C4-2B (cell line): ENCODE results near the gene CGA.

Source experiments
- ZFX ChIP-seq: fragments of 450-650 bp; IDR thresholded peaks from 2 replicates; pipeline ENCODE4 v1.6.1; 2017
- TF ChIP-seq, protein P1 (sequence below): fragments of 450-650 bp; conservative IDR thresholded peaks from 2 replicates; pipeline ENCODE4 v1.5.1; 2017; ENCODE audit warnings: mild to moderate bottlenecking

DNA sequence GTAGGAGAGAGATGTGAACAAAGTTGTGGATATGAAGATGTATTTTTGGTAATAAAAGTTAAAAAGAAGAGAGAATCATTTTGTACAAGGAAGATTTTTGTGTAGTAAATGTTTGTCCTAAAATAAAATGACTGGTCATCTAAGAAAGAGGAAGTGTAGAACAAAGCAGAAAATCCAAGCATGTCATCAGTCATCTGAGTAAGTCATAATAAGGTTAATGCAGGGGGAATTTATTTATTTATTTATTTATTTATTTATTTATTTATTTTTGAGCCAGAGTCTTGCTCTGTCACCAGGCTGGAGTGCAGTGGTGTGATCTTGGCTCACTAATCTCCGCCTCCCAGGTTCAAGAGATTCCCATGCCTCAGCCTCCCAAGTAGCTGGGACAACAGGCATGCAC lies 15.7 kb upstream of the CGA start:
- TF ChIP-seq, protein P1, sequence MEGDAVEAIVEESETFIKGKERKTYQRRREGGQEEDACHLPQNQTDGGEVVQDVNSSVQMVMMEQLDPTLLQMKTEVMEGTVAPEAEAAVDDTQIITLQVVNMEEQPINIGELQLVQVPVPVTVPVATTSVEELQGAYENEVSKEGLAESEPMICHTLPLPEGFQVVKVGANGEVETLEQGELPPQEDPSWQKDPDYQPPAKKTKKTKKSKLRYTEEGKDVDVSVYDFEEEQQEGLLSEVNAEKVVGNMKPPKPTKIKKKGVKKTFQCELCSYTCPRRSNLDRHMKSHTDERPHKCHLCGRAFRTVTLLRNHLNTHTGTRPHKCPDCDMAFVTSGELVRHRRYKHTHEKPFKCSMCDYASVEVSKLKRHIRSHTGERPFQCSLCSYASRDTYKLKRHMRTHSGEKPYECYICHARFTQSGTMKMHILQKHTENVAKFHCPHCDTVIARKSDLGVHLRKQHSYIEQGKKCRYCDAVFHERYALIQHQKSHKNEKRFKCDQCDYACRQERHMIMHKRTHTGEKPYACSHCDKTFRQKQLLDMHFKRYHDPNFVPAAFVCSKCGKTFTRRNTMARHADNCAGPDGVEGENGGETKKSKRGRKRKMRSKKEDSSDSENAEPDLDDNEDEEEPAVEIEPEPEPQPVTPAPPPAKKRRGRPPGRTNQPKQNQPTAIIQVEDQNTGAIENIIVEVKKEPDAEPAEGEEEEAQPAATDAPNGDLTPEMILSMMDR, result no peak
- TF ChIP-seq ZFX, result no peak
